ENCODE data around the gene TBC1D7.

The TBC1D7 gene

DNA sequence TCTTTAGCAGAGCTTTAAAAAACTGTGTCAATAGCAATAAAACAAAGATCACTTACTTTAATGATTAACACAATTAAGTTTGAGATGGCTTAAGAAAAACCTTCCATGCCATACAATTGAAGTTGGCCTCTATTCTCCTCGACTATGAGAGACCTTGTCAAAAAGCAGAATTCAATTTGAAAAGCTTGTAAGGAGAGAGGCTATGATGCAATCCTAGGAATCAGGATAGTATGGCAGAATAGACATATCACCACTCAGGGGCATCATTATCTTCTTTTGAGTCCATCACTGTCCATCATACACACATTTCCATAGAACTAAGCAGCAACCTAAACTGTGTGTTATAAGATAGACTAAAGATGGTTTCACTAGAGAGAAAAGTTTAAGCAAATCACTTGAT is 17.2 kb downstream of the TBC1D7 start:
- 36% methylated on average over 1 of the region's 1 CpG for WGBS
- Histone ChIP-seq H3K27me3 (ENCODE audit: insufficient read depth, low read length) (no peaks in the 10 kb centered on the region), H3K4me1 (ENCODE audit: insufficient read depth, low read length) (no peaks in the 10 kb centered on the region), H3K9ac (ENCODE audit: low read depth, low read length) (no peak overlapping the region), H3K9me3 (ENCODE audit: insufficient read depth, low read depth, low read length) (no peaks in the 10 kb centered on the region), H3K4me3 (ENCODE audit: low read length) (no peak overlapping the region), H3K36me3 (ENCODE audit: insufficient read depth, low read length) (peaks cover 91% of the 10 kb centered on the region), H3K27ac (ENCODE audit: low read depth, low read length) (no peak overlapping the region)

- Histone ChIP-seq H3K4me1 (ENCODE audit: insufficient read depth, low read length) (no peaks in the 10 kb centered on the region), H3K36me3 (ENCODE audit: insufficient read depth, low read length) (peaks cover 93% of the 10 kb centered on the region), H3K9me3 (ENCODE audit: insufficient read depth, low read depth, low read length) (no peaks in the 10 kb centered on the region), H3K27me3 (ENCODE audit: insufficient read depth, low read length) (no peaks in the 10 kb centered on the region), H3K9ac (ENCODE audit: low read depth, low read length) (no peak overlapping the region), H3K27ac (ENCODE audit: low read depth, low read length) (no peak overlapping the region), H3K4me3 (ENCODE audit: low read length) (no peak overlapping the region)
- WGBS = 88% methylated on average over 1 of the region's 1 CpG
Measured at GRCh38 chr6:13308332-13308731, 20.0 kb downstream of the TBC1D7 start.

DNA sequence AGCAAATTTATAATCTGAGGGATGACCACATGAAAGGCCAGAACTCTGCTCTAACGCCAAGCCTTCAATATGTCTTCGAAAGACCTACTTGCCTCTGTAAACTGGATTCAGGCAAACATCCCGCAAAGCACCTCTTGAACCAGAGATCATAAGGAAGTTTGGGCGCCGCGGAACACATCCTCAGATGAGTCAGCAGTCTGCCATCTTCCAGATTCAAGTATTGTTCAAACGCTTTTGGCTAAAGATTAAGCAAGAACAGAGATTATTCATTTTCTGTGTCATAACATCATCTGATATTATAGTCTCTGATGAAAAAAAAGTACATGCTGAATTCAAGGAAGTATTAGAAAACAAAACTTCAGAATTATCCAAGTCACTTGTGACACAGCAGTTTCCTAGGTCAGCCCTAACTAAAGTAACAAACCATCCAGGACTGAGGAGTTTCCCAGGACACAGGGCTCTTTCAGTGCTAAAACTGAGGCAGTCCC is 20.8 kb downstream of the TBC1D7 start:
- Histone ChIP-seq H3K36me3 (ENCODE audit: insufficient read depth, low read length) (peaks cover 93% of the 10 kb centered on the region), H3K9me3 (ENCODE audit: insufficient read depth, low read depth, low read length) (no peaks in the 10 kb centered on the region), H3K4me3 (ENCODE audit: low read length) (no peak overlapping the region), H3K9ac (ENCODE audit: low read depth, low read length) (no peak overlapping the region), H3K27ac (ENCODE audit: low read depth, low read length) (no peak overlapping the region), H3K4me1 (ENCODE audit: insufficient read depth, low read length) (no peaks in the 10 kb centered on the region), H3K27me3 (ENCODE audit: insufficient read depth, low read length) (no peaks in the 10 kb centered on the region)
- 98% methylated on average over 7 of the region's 7 CpGs for WGBS

DNA sequence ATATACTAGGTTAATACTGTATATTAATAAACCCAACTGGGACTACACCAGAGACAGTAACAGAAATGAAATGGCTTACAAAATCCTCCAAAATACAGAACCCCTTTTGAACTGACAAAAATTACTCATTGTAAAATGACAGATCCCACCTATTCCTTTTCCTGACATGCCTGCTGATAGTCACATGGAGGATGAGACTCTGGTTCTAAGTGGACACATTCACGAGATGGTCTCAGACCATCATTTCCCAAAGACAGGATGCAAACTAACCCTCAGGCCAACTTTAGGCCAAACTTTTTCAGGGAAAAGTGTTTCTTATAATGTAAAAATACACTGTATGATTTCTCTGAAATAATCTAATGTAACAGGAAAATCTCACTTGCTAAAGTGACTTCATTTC is 22.5 kb downstream of the TBC1D7 start:
- Histone ChIP-seq H3K36me3 (ENCODE audit: insufficient read depth, low read length) (peaks cover 94% of the 10 kb centered on the region), H3K4me3 (ENCODE audit: low read length) (no peak overlapping the region), H3K27ac (ENCODE audit: low read depth, low read length) (no peak overlapping the region), H3K4me1 (ENCODE audit: insufficient read depth, low read length) (no peaks in the 10 kb centered on the region), H3K9me3 (ENCODE audit: insufficient read depth, low read depth, low read length) (no peaks in the 10 kb centered on the region), H3K9ac (ENCODE audit: low read depth, low read length) (no peak overlapping the region), H3K27me3 (ENCODE audit: insufficient read depth, low read length) (no peaks in the 10 kb centered on the region)
- 83% methylated on average over 1 of the region's 1 CpG for WGBS

DNA sequence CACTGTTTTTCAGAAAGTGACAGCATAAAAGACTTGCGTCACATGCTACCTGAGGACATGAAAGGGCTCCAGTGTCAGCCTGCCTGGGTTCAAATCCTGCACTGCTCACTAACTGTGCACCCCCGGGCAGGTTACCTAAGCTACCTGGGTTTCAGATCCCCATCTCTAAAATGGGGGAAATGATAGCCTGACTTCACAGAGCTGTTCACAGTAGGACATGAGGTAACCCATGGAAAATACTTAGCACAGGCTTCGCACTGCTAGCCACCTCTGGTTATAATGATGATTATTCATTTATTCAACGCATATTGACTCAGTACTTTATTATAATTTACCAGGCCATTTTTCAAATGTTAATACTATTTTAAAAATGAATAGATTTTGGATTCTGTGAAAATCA is 23.0 kb downstream of the TBC1D7 start:
- Histone ChIP-seq H3K4me3 (ENCODE audit: low read length) (no peak overlapping the region), H3K36me3 (ENCODE audit: insufficient read depth, low read length) (peaks cover 95% of the 10 kb centered on the region), H3K27ac (ENCODE audit: low read depth, low read length) (no peak overlapping the region), H3K9ac (ENCODE audit: low read depth, low read length) (no peak overlapping the region), H3K9me3 (ENCODE audit: insufficient read depth, low read depth, low read length) (no peaks in the 10 kb centered on the region), H3K27me3 (ENCODE audit: insufficient read depth, low read length) (no peaks in the 10 kb centered on the region), H3K4me1 (ENCODE audit: insufficient read depth, low read length) (no peaks in the 10 kb centered on the region)
- 90% methylated on average over 2 of the region's 4 CpGs for WGBS

- peaks cover 97% of the 10 kb centered on the region for H3K36me3 ChIP-seq (ENCODE audit: insufficient read depth, low read length)
- H3K27me3 ChIP-seq (ENCODE audit: insufficient read depth, low read length) = no peaks in the 10 kb centered on the region
- no peak overlapping the region for H3K27ac ChIP-seq (ENCODE audit: low read depth, low read length)
- 92% methylated on average over 11 of the region's 11 CpGs for WGBS
- no peak overlapping the region for H3K4me3 ChIP-seq (ENCODE audit: low read length)
- no peak overlapping the region for H3K9ac ChIP-seq (ENCODE audit: low read depth, low read length)
- no peaks in the 10 kb centered on the region for H3K9me3 ChIP-seq (ENCODE audit: insufficient read depth, low read depth, low read length)
- H3K4me1 ChIP-seq (ENCODE audit: insufficient read depth, low read length) = no peaks in the 10 kb centered on the region
Measured at GRCh38 chr6:13304580-13305260, 23.6 kb downstream of the TBC1D7 start.

DNA sequence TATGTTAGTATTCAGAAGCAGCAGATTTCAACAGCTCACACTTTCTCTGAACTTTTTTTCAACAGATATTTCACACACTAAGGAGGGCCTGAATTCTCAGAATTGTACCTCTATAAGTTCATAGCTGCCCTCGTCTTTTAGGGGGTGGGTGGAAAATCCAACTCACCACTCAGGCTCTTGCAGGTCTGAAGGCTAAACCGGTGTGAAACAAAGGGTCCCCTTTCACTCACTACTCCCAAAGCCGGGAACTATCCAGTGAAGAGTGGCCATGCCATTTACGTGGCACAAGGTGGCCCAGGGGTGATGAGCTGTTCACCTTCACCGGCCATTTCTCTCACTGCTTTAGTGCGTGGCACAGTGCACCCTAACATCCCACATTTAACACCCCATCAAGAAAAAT is 24.2 kb downstream of the TBC1D7 start:
- no peaks in the 10 kb centered on the region for H3K27me3 ChIP-seq (ENCODE audit: insufficient read depth, low read length)
- no peak overlapping the region for H3K27ac ChIP-seq (ENCODE audit: low read depth, low read length)
- no peaks in the 10 kb centered on the region for H3K9me3 ChIP-seq (ENCODE audit: insufficient read depth, low read depth, low read length)
- no peak overlapping the region for H3K4me3 ChIP-seq (ENCODE audit: low read length)
- no peak overlapping the region for H3K9ac ChIP-seq (ENCODE audit: low read depth, low read length)
- 96% methylated on average over 6 of the region's 6 CpGs for WGBS
- no peaks in the 10 kb centered on the region for H3K4me1 ChIP-seq (ENCODE audit: insufficient read depth, low read length)
- H3K36me3 ChIP-seq (ENCODE audit: insufficient read depth, low read length) = peaks cover 97% of the 10 kb centered on the region

- Histone ChIP-seq H3K27me3 (ENCODE audit: insufficient read depth, low read length) (no peaks in the 10 kb centered on the region), H3K27ac (ENCODE audit: low read depth, low read length) (no peak overlapping the region), H3K36me3 (ENCODE audit: insufficient read depth, low read length) (peaks cover 96% of the 10 kb centered on the region), H3K4me3 (ENCODE audit: low read length) (no peak overlapping the region), H3K9ac (ENCODE audit: low read depth, low read length) (no peak overlapping the region), H3K4me1 (ENCODE audit: insufficient read depth, low read length) (no peaks in the 10 kb centered on the region), H3K9me3 (ENCODE audit: insufficient read depth, low read depth, low read length) (no peaks in the 10 kb centered on the region)
- WGBS = 96% methylated on average over 6 of the region's 7 CpGs
Measured at GRCh38 chr6:13303668-13304017, 24.7 kb downstream of the TBC1D7 start.

DNA sequence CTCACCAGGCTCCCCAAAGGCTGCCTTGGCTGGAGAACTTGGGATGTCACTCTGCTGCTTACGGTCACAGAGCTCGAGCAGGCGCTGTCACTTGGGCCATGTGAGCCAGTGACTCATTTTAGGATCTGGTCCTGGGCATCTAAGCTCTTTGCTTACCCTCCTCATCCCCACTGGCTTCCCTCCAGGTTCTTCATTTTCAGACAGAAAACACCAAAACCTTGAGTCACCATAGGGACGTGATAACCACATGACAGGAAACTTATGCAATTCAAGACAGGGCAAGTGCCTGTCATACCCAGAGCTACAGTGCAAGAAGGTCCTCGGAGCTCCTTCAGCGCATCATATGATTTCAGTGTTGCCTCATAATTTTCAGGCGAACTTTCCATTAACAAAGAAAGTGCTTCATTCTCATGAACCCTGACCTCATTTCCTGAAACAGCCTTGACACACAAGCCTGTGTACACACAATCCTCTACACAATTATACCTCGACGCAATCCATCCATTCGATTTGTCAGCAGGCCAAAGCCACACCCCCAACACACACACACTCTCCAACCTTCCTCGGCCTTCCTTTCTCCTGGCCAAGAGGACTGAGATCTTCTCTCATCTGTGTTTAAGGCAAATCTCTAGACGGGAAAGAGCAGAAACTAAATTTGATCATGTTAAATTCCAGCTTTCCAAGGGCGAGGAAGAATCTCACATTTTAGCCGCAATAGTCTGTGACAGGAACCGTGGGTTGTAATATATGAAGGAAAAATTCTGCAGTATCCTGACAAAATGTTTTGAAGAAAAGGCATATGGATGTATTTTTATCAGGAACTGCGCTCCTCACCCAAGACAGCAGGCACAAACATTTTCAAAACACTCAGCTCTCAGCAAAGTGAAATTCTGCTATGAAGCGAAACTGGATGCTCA is 25.3 kb downstream of the TBC1D7 start:
- H3K9me3 ChIP-seq (ENCODE audit: insufficient read depth, low read depth, low read length) = no peaks in the 10 kb centered on the region
- peaks cover 94% of the 10 kb centered on the region for H3K36me3 ChIP-seq (ENCODE audit: insufficient read depth, low read length)
- H3K9ac ChIP-seq (ENCODE audit: low read depth, low read length) = no peak overlapping the region
- no peaks in the 10 kb centered on the region for H3K4me1 ChIP-seq (ENCODE audit: insufficient read depth, low read length)
- WGBS = 95% methylated on average over 17 of the region's 17 CpGs
- H3K4me3 ChIP-seq (ENCODE audit: low read length) = no peak overlapping the region
- no peaks in the 10 kb centered on the region for H3K27me3 ChIP-seq (ENCODE audit: insufficient read depth, low read length)
- no peak overlapping the region for H3K27ac ChIP-seq (ENCODE audit: low read depth, low read length)

GRCh38 chr6:13302291-13302690 is 26.0 kb downstream of the TBC1D7 start:
- Histone ChIP-seq H3K27me3 (ENCODE audit: insufficient read depth, low read length) (no peaks in the 10 kb centered on the region), H3K9ac (ENCODE audit: low read depth, low read length) (no peak overlapping the region), H3K9me3 (ENCODE audit: insufficient read depth, low read depth, low read length) (no peaks in the 10 kb centered on the region), H3K4me1 (ENCODE audit: insufficient read depth, low read length) (no peaks in the 10 kb centered on the region), H3K27ac (ENCODE audit: low read depth, low read length) (no peak overlapping the region), H3K36me3 (ENCODE audit: insufficient read depth, low read length) (peaks cover 92% of the 10 kb centered on the region), H3K4me3 (ENCODE audit: low read length) (no peak overlapping the region)
- 95% methylated on average over 7 of the region's 7 CpGs for WGBS
